Activated CD4-positive, alpha-beta T cell treated with anti-CD3 and anti-CD28 coated beads for 24 hours (primary cell): ENCODE measurements around the gene RGS9.
"Not testable (repeated sequence)": the region's sequence is repeated elsewhere in the genome, so short reads cannot be mapped to it uniquely, and the experiment has no call there.

ENCODE experiments used
- DNase-seq, 2 donors: peaks; one replicate each; pipeline ENCODE4 v3.0.0-alpha.2; 2020; ENCODE audit warnings: low read depth in 2 of 2

Gene RGS9

DNA sequence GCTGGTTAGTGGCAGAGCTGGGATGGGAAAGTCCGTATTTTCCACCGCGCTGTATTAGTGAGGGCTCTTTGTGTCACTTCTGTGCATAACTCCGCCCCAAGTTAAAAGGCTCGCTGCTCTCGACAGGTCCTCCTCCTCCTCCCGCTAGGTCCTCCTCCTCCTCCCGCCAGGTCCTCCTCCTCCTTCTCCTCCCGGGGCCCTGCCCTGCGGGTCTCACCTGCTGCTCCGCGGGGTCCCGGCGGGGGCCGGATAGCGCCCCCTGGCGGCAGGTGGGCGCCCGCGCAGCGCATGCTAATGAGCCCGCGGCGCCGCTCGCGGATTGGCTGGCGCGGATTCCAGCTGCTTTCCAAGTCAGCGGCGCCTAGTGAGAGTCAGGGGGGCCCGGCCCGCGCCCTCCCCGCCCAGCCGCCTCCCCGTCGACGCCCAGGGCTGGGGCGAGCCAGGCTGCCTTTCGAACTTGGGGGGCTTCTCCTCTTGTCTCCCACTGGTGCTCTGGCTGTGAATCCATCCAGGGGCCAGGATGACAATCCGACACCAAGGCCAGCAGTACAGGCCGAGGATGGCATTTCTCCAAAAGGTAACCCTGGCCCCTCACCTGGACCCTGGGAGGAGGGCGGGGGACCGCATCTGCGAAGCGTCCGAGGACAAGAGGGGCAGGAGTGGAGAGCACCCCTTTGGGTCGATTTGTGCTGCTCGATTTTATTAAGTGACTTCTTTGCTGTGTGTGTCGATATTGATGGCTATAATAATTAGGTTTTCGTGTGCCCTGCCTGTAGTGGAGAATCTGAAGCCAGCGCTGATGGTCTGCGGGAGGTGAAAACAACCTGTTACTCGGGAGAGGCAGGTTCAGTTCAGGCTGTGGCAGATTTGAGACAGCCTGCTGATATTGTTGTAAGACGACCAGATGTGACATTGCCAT is at the start of gene RGS9:
Gene RGS9, plus strand, starts transcription at position 350 of the 919 bp plus-strand sequence. Its CDS starts 171 bp downstream, at position 521.
- DNase-seq: peak; percentile 68 to 71

GRCh38 chr17:65088621-65089360 is 48.4 kb upstream of the RGS9 start:
- DNase-seq: no peak

DNA sequence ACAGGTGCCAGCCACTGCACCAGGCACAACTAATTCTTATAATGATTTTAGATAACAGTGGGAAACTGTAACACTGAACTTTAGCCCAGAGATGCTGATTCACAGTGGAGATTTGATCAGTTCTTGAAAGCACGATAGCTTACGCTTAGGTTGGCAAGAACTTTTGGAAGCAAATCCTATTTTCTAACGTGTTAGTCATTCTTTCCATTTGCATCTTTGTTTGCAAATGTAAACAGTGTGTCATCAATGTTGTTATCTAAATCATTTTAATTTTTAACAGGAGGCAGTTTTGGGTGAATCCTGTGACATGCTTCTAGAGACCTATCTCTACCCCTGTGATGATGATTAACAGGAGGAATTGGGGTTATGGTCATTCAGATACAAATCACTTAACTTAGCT is 44.9 kb upstream of the RGS9 start:
- no peak for DNase-seq

- not testable (repeated sequence) for DNase-seq
These were observed 44.3 kb upstream of the RGS9 start for GRCh38 chr17:65092721-65093356.

GRCh38 chr17:65093930-65094329 is 43.2 kb upstream of the RGS9 start:
- no peak for DNase-seq

- no peak for DNase-seq
These were observed 41.7 kb upstream of the RGS9 start for GRCh38 chr17:65095465-65095864.

- not testable (repeated sequence) for DNase-seq
These were observed 40.8 kb upstream of the RGS9 start for GRCh38 chr17:65096382-65096781.

- no peak for DNase-seq
These were observed 40.1 kb upstream of the RGS9 start for GRCh38 chr17:65097110-65097509.

GRCh38 chr17:65099475-65099874 is 37.7 kb upstream of the RGS9 start:
- no peak for DNase-seq

- peak; percentile 69 to 72 for DNase-seq
These were observed 37.2 kb upstream of the RGS9 start for GRCh38 chr17:65099941-65100315.

GRCh38 chr17:65100316-65101140 is 36.6 kb upstream of the RGS9 start:
- peak; percentile 66 to 69 for DNase-seq

DNA sequence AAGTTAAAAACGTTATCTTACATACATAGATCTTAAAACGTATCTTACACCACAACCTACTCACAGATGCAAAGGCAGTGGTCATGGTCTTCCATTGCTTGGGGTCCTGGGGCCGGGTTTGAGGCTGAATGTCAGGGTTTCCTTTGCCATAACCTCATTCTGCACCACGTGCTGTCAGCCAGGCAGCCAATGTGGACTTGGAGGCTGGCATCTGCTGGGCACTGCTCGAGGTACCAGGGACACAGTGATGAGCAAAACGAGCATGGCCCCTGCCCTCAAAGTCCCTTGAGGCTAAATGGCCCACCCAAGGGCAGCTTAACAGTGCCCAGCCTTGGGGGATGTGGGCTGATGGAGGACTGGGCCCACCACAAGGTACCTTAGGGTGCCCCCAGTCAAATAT is 35.8 kb upstream of the RGS9 start:
- DNase-seq: no peak

DNA sequence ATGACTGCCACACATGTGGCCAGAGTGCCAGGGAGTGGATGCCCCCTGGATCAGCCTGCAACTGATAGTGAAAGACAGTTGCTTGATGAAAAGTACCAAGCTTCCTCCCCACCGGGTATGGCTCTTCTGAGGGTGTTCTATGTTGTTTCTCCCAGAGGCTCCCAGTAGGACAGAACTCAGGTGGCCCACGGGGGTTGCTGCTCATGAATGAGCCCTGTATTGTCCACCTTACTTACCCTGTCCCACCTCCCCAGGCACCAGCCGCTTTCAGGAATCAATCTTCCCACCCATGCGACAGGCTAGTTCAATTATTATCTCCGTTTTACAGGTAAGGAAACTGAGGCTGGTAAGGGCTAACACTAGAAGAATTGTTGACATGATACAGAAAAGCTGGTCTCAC is 34.9 kb upstream of the RGS9 start:
- DNase-seq: no peak

DNA sequence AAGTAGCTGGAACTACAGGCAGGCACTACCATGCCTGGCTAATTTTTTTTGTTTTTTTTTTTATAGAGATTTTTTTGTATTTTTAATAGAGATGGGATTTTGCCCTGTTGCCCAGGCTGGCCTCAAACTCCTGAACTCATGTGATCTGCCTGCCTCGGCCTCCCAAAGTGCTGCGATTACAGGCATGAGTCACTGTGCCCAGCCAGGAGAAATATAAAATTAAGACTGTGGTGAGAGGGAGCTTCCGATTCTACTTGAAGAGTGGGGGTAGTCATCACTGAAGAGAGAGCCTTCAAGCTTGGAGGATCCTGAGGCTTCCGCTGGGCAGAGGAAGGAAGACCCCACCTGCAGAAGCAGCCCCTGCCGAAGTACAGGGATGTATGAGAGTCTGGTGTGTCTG is 34.4 kb upstream of the RGS9 start:
- no peak for DNase-seq

- no peak for DNase-seq
These were observed 33.7 kb upstream of the RGS9 start for GRCh38 chr17:65103431-65103830.

- DNase-seq: no peak
These were observed 33.3 kb upstream of the RGS9 start for GRCh38 chr17:65103896-65104295.

- no peak for DNase-seq
These were observed 32.6 kb upstream of the RGS9 start for GRCh38 chr17:65104541-65104940.

DNA sequence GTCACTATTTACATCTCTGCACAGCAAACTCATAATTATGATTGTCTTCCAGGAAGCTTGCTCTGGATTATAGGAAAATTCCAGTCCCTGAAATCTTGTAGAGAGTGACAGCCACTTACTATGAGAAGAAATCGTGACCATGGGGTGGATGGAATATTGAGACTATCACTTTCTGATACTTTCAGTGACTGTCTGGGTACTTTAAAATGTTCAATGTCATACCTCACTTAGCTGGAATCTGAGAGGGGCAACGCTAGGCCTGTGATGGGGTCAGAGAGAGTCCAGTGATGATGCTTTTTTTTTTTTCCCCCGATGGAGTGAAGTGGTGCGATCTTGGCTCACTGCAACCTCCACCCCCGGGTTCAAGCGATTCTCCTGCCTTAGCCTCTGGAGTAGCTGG is 32.2 kb upstream of the RGS9 start:
- DNase-seq: no peak

- DNase-seq: no peak
These were observed 29.0 kb upstream of the RGS9 start for GRCh38 chr17:65108152-65108551.

GRCh38 chr17:65109543-65109942 is 27.6 kb upstream of the RGS9 start:
- DNase-seq: no peak

GRCh38 chr17:65109990-65110680 is 27.0 kb upstream of the RGS9 start:
- DNase-seq: no peak
